GM18517 (cell line): ENCODE measurements around the gene MBD5.
A peak's percentile ranks its signal among the peaks of the same experiment; 100 is the strongest.
"Not testable (repeated sequence)": the region's sequence is repeated elsewhere in the genome, so short reads cannot be mapped to it uniquely, and the experiment has no call there.

Source experiments
- ATAC-seq: cut with Tn5 transposase; IDR thresholded peaks from one replicate; pipeline ENCODE4 v1.9.1; 2021; ENCODE audit warnings: mild to moderate bottlenecking, moderate library complexity; ENCODE audit not compliant: unreplicated experiment

The MBD5 gene

DNA sequence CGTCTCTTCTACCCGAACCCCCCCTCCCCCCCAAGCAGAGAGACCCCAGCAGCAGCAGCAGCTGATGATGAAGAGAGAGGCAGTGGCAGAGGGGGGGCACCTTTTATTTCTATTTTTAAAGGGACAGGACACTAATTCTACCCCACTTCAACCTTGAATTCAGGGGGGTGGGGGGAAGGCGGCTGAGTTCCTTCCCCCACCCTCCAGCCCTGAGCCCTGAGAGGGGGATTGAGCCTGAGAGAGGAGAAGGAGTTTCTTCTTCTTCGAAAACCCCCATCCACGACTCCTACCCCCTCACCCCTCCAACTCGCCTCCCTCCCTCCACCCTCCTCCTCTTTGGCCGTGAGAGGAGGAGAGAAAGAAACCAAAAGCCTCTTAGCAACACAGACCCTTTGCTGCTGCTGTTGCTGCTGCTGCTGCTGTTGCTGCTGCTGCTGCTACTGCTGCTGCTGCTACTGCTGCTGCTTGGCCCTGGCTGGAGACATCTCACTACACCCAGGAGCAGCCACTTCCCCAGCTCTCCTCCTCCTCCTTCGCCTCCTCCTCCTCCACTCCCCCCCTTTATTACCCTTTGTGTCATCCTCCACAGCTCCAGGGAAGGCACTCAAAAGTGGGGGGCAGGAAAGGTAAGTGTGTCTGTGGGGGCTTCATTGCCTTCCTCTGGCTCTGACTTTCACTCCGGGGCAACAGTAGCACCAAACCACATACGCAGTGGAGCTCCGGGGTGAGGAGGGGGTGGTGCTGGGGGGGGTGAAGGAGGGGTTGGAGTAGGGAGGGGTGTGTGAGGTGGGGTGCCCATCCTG is at the start of gene MBD5:
Gene MBD5 (plus strand): TSS at position 33 of the 803 bp plus-strand sequence.
- ATAC-seq = peak; percentile 42

DNA sequence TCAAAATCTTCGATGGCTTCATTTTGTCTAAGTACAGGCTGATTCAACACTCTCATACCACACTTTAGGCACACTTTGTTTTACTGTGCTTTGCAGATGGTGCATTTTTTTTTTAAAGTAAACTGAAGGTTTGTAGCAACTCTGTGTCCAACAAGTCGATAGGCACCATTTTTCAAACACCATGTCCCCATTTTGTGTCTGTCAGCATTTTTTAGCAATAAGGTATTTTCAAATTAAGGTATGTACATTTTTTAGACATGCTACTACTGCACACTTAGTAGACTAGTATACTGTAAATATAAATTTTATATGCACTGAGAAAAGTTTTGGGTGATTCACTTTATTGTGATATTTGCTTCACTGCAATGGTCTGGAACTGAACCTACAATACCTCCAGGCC is 44.8 kb upstream of the MBD5 start:
- no peak for ATAC-seq

DNA sequence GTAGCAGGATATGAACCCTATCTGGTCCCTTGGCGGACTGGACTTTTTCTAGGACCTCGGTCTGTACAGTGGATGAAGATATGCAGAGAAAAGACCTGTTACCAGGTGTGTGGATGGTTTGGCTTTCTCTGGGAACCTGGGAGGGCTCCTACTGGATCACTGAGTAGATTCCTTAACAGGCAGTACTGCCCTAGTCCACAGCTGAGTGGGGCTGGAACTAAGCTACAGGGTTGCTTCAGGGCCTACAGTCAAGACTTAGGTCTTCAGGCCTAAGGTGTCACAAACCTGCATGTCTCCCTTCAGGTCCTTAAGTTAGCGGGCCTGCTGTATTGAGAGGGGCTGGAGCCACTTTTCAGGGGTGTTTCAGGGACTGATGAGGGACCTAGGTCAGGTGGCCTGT is 43.2 kb upstream of the MBD5 start:
- ATAC-seq = no peak

DNA sequence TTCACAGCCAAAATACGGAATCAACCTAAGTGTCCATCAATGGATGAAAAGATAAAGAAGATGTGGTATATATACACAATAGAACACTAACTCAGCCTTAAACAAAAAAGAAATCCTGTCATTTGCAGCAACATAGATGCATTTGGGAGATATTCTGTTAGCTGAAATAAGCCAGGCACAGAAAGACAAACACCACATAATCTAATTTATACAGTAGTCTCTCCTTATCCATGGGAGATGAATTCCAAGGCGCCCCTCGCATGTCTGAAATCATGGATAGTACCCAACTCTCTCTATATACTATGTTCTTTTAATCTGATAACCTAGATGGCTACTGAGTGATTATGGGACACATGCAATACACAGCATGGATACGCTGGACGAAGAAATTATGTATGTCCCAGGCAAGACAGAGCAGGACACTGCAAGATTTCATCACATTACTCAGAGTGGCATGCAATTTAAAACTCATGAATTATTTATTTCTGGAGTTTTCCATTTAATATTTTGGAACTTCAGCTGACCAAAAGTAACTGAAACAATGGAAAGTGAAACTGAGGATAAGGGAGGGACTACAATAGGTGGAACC is 39.9 kb upstream of the MBD5 start:
- no peak for ATAC-seq

DNA sequence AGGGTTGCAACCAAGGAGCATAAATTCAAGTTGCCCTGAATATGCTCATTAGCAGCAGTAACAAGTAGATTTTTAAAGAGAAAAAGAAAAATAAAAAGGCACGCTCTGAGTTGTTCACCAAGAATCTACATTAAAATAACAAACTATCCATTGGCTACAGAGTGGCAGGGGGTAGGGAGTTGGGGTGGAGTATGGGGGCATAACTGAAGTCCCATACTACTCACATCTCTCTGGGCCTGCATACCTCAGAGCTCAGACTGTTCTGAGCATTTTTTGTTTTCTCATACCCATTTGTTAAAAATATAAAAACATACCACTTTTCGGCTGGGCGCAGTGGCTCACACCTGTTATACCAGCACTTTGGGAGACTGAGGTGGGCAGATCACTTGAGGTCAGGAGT is 31.8 kb upstream of the MBD5 start:
- no peak for ATAC-seq

DNA sequence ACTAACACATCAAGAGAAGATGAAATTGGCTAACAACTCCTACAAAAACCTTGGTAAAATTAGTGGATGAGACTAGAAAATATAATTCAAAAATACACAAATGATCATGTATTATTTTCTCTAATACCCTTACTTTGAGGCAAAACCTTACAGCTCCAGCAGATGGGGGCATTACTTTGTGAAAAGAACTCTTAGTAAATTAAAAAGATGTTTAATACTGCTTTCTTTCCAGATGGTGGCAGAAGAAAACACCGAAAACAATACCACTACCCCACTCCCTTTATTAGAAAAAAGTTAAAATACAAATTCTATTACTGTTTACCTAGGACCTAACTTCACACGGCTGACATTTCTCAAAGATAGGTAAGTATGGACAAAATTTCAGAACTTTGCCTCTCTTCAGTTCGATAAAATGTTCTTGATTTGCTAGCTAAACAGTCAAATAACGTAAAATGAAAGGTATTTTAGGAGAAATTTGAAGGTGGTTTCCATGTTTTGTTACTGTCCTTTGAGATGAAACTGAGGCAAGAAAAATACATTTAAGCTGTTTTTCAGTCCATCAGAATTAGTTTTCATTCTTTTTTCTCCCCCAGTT is 31.0 kb upstream of the MBD5 start:
- peak; percentile 90 for ATAC-seq

DNA sequence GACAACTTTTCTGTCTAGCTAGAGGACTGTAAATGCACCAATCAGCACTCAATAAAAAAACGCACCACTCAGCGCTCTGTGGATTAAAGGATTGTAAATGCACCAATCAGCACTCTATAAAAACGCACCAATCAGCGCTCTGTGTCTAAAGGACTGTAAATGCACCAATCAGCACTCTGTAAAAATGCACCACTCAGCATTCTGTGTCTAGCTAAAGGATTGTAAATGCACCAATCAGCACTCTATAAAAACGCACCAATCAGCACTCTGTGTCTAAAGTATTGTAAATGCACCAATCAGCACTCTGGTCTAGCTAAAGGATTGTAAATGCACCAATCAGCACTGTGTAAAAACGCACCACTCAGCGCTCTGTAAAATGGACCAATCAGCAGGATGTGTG is 25.9 kb upstream of the MBD5 start:
- ATAC-seq = not testable (repeated sequence)

DNA sequence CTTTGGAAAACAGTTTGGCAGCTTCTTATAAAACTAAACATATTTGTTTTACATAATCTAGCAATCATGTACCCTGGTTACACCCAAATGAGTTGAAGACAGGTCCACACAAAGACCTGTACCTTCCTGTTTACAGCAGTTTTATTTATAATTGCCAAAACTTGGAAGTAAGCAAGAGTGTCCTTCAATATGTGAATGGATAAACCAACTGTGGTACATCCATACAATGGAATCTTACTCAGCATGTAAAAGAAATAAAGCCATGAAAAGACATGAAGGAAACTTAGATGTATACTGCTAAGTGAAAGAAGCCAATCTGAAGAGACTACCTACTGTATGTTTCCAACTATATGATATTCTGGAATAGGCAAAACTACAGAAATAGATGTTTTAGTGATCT is 24.1 kb upstream of the MBD5 start:
- ATAC-seq = no peak

DNA sequence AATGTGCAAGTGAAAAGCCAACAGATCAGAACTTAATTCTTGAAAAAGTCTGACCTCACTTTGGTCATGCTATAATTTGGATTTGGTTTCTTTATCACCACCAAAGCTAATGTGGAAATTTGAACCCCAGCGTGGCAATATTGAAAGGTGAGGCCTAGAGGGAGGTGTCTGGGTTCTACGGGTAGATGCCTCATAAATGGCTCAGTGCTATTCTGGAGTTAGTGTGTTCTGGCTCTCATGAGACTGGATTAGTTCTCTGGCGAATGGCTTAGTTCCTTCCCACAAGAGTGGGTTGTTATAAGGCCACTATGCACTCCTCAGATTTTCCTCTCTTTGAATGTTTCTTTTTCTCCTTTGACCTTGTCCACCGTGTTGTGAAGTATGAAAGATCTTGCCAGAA is 22.7 kb upstream of the MBD5 start:
- no peak for ATAC-seq

DNA sequence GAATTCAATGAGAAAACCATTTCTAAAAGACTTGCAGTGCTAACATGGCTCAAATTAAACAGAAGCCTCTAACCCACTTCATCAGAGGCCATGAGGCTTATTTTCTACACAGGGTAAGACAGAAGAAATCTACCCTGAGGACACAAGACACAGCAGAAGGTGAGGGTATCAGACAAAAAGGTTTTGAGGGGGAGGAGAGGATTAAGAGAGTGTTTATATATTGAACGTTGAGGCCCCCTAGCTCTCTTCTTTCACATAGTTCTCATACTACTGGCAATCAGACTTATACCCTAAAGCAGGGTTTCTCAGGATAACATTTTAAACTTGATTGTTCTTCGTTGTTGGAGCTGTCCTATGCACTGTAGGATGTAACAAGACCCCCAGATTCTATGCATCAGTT is 21.8 kb upstream of the MBD5 start:
- ATAC-seq = no peak

DNA sequence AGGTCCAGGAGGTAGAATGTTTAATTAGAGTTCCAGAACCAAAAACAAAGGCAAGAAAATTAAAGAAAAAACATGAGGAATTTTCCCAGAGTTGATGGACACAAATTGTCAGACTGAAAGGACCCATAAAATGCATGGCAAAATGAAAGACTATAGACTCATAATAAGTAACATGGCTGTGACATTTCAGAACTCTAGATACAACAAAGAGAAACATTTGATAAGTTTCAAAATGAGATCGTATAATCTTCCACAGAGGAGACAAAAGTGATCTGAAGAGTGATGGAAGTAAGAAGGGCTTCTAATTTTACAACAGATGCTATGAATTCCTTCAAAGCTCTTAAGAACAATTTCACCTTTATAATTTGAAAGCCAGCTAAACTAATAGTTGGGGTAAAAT is 20.8 kb upstream of the MBD5 start:
- ATAC-seq = no peak

DNA sequence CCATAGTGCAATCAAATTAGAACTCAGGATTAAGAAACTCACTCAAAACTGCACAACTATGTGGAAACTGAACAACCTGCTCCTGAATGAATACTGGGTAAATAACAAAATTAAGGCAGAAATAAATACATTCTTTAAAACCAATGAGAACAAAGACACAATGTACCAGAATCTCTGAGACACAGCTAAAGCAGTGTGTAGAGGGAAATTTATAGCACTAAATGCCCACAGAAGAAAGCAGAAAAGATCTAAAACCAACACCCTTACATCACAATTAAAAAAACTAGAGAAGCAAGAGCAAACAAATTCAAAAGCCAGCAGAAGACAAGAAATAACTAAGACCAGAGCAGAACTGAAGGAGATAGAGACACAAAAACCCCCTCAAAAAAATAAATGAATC is 18.5 kb upstream of the MBD5 start:
- ATAC-seq = not testable (repeated sequence)

DNA sequence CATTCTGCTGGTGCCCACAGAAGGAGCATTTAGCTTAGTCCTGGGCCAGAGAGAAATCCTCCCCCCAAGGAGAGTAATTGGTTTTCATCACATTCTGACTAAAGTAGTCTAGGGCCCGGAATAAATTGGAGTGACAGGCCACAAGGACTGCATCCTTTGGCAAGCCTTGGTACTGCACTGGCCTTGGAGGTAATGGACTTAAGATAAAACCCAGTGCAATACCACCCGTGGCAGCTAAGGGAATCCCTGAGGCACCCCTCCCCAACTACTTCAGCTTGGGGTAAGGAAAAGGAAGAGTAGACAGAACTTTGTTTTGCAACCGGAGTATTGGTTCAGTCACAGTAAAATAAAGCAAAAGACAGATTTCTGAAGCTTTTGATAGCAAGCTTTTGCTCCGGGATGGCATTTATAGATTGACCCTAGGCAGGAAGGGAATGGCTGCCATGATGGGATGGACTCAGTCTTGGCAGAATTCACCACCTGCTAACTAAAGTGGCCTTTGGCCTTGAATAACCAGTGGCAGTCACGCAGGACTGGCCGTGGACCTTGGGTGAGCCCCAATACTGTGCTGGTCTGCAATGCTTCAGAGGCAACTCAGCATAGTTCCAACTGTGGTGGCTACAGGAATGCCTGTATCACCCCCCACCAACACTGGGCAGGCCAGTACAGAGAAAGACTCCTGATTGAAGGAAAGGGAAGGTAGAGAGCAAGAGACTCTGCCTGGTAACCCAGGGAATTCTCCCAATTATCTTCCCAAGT is 14.5 kb upstream of the MBD5 start:
- ATAC-seq = no peak

DNA sequence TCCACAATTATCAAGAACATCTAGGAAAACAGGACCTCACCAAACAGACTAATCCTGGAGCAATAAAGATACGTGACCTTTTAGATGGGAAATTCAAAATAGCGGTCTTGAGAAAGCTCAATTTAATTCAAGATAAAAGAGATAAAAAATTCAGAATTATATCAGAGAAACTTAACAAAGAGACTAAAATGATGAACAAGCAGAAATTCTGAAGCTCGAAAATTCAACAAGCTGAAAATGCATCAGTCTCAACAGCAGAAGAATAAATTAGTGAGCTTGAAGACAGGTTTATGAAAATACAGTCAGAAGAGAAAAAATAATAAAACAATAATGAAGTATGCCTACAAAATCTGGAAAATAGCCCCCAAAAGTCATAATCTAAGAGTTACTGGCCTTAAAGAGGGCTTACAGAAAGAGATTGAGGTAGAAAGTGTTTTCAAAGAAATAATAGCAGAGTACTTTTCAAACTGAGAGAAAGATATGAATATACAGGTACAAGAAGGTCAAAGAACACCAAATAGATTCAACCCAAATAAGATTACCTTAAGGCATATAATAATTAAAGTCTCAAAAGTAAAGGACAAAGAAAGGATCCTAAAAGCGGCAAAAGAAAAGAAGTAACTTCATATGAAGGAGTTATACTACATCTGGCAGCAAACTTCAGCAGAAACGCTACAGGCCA is 13.5 kb upstream of the MBD5 start:
- ATAC-seq = no peak

DNA sequence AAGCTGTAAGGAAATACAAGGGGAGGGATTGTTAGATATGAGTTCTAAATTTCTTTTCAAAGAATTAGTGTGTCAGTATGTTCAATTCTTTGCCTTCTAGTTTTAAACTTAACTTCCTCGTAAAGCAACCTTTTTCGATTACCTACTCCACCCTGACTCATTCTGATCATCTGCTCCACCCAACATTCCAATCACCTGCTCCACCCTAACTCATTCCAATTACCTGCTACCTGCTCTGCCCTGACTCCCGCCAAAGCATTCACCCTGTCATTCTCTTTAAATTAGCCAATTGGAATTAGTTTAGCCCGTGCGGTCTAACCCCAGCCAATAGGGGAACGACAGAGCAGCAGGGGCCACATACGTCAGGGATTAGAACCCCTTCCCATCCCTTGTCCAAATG is 12.5 kb upstream of the MBD5 start:
- ATAC-seq = not testable (repeated sequence)

DNA sequence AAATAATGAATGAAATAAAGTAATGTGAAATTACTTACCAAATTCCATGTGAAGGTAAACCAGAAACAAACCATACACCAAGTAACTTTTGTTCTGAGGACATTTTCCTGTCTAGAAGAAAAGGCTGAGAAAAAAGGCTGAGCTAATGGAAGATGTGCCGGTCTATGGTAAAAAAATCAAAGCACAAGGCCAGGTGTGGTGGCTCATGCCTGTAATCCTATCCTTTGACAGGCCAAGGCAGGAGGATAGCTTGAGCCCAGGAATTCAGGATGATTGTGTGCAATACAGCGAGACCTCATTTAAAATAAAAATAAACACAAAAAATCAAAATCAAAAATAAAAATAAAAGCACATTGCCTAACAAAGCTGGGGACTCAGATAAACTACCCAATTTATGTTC is 7.0 kb upstream of the MBD5 start:
- no peak for ATAC-seq

DNA sequence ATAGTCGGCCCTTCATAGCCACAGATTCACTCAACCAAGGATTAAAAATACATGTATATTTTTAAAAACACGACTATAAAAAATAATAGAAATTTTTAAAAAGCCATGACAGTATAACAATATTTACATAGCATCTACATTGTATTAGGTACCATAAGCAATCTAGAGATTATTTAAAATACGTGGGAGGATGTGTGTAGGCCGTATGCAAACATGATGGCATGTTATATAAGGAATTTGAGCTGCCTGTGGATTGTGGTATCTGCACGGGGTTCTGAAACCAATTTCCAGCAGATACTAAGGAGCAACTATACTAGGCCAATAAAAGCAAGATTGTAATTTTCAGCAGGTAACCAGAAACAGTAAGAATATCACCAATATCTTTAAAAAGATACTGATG is 6.3 kb upstream of the MBD5 start:
- ATAC-seq = no peak

DNA sequence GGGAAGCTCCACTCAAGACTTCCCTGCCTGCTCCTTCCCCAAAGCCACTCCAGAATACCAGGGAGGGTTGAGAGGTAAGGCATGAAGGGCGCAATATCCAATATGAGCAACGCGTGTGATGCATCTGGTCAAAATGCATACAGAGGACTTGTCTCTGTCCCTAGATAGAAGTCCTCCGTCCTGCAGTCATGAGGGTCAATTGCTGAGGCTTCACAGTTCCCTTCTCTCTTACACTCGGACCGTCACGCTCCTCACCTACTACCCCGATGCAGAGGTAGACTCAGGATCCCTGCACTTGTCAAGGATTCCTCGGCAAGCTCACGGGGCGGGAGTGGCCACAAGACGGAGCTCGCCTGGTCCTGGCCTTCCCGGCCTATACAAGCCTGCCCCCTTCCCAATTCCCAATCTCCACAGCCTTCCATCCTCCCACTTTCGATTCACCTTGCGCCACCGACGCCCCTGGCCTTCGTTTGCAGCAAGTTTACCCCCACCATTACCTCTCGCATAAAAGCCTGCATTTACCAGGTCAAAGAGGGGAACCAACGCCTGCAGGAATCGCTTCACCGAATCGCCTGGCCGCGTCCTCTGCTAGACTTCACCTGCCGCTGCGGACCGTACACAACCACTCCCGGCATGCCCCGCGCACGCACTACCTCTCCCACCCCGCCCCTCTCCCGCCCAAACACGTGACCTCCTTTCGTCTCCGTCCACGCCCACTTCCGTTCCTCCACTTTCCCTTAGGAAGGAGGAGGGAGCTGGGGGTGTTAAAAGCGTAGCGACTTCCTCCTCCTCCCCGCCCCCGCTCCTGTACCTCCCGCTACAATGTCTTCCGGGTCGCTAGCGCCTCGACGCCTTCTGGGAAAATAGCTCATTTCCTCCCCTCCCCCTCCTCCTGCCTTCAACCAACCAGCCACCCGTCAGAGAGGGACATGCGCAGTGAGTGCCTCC is 506 bp upstream of the MBD5 start, which contains the start of gene ORC4:
Gene ORC4 (minus strand): TSS at position 627 of the 948 bp plus-strand sequence. CDS start 44,779 bp downstream, outside the sequence.
- ATAC-seq = peak; percentile 66

DNA sequence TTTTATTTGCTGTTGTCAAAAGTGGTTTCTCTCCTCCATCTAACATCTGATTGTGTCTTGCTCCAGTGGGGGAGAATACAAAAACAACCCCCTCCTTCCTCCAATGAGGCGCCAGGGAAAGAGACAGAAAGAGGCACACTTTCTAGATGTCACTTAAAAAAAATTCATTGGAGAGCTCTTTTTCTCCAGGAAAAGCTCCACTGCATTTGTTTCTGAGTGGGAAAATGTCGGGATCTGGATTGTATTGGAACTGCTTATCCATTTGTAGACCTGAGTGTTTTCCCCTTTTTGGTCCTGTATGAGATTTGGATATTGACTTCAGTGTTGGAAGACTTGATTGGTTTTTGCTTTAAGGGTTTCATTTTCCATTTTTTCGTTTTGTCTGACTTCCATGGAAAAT is 995 bp downstream of the MBD5 start:
- no peak for ATAC-seq

DNA sequence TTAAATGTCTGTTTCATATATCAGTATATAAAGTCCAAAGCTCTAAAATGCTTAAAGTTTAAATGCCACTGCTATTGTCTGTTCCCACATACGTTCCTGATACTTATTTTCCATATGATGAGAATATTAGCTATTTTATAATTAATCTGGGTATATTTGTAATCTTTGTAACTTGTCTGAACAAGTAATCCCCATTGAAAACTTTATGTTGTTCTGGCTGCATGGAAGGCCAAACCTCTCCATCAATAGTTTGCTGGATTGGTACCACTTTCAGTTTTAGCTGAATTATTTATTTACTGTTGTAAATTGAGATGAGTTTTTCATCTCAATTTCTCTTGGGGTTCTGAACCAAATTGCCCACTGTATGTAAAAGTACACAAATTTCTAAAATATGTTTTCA is 1.5 kb downstream of the MBD5 start:
- ATAC-seq = no peak
